IMR-90 (cell line): Measurements from ENCODE around the gene CPB2. TPM values are rescaled to one million over a fixed set of nuclear protein-coding genes. Genes with fewer than 3 reads are reported as not detected.

Source experiments
- ATAC-seq: fragments of 200-7000 bp; cut with Tn5 transposase; 2 replicates; pipeline ENCODE4 v1.9.1; 2020; ENCODE audit warnings: low read depth, mild to moderate bottlenecking, moderate library complexity
- Bru-seq: library from RNA; stranded (reverse); fragments of 400-500 nt; gene quantifications from one replicate; lab custom pipeline; 2021; lab: Mats Ljungman, UMichigan
- BruChase-seq, 2 experiments: library from RNA; stranded (reverse); fragments of 400-500 nt; gene quantifications; one replicate each; lab custom pipeline; 2021; lab: Mats Ljungman, UMichigan
- BruUV-seq: library from RNA; stranded (reverse); fragments of 400-500 nt; replicated peaks from 2 replicates; lab custom pipeline; 2021; lab: Mats Ljungman, UMichigan
- CTCF ChIA-PET: fragments of 300-600 bp; formaldehyde crosslinking; extraction: SDS; loops from one replicate; lab custom pipeline; 2021; ENCODE audit warnings: antibody characterized with exemption; lab: Yijun Ruan, JAX
- POLR2A ChIA-PET: fragments of 300-600 bp; sonication (Branson Sonifier 250); formaldehyde crosslinking; loops from one replicate; lab custom pipeline; 2022; ENCODE audit warnings: antibody characterized with exemption; ENCODE audit not compliant: unreplicated experiment; lab: Charles Lee
- DNase-seq: peaks from one replicate; pipeline ENCODE4 v3.0.0; 2013
- H2AFZ ChIP-seq: replicated peaks from 2 replicates; pipeline ENCODE3; 2013; ENCODE audit warnings: low read length, mild to moderate bottlenecking; ENCODE audit not compliant: poor library complexity
- H2AK5ac ChIP-seq: 2 replicates; pipeline ENCODE4 v1.6.1; 2013; ENCODE audit warnings: low read depth, low read length, inconsistent platforms
- H2AK9ac ChIP-seq: replicated peaks from 2 replicates; pipeline ENCODE3; 2013; ENCODE audit warnings: mild to moderate bottlenecking, low read depth, low read length, moderate library complexity; ENCODE audit not compliant: poor library complexity
- H2BK120ac ChIP-seq: 2 replicates; pipeline ENCODE4 v1.6.1; 2013; ENCODE audit warnings: low read depth, low read length, inconsistent platforms
- H2BK15ac ChIP-seq: 3 replicates; pipeline ENCODE4 v1.6.1; 2013; ENCODE audit warnings: low read depth, low read length, inconsistent platforms
- H2BK20ac ChIP-seq: 2 replicates; pipeline ENCODE4 v1.6.1; 2013; ENCODE audit warnings: low read depth, mild to moderate bottlenecking, inconsistent platforms, low read length, moderate library complexity
- H2BK5ac ChIP-seq: 2 replicates; pipeline ENCODE4 v1.6.1; 2013; ENCODE audit warnings: mild to moderate bottlenecking, low read depth, low read length, inconsistent platforms; ENCODE audit not compliant: poor library complexity, severe bottlenecking
- H3K14ac ChIP-seq: replicated peaks from 2 replicates; pipeline ENCODE4 v1.6.1; 2013; ENCODE audit warnings: low read depth, low read length, inconsistent platforms
- H3K18ac ChIP-seq: 2 replicates; pipeline ENCODE4 v1.6.1; 2013; ENCODE audit warnings: low read depth, low read length, control low read depth
- H3K23ac ChIP-seq: 2 replicates; pipeline ENCODE4 v1.6.1; 2013; ENCODE audit warnings: low read depth, low read length, inconsistent platforms
- H3K27ac ChIP-seq: 2 replicates; pipeline ENCODE4 v1.5.1; 2013; ENCODE audit warnings: mild to moderate bottlenecking, control low read depth, low read length; ENCODE audit not compliant: insufficient read depth
- H3K27me3 ChIP-seq: 2 replicates; pipeline ENCODE4 v1.6.1; 2013; ENCODE audit warnings: low read length; ENCODE audit not compliant: control insufficient read depth, insufficient read depth
- H3K36me3 ChIP-seq: 2 replicates; pipeline ENCODE4 v1.6.1; 2013; ENCODE audit warnings: low read length, mixed read lengths; ENCODE audit not compliant: control insufficient read depth, insufficient read depth
- H3K4ac ChIP-seq: 2 replicates; pipeline ENCODE4 v1.6.1; 2013; ENCODE audit warnings: low read depth, low read length, inconsistent platforms
- H3K4me1 ChIP-seq: 2 replicates; pipeline ENCODE4 v1.6.1; 2013; ENCODE audit warnings: low read length, mixed read lengths; ENCODE audit not compliant: control insufficient read depth, insufficient read depth
- H3K4me2 ChIP-seq: 2 replicates; pipeline ENCODE4 v1.6.1; 2013; ENCODE audit warnings: low read depth, mild to moderate bottlenecking, control low read depth, low read length, moderate library complexity
- H3K4me3 ChIP-seq: 2 replicates; pipeline ENCODE4 v1.5.1; 2013; ENCODE audit warnings: low read depth, mild to moderate bottlenecking, control low read depth, low read length, moderate library complexity; ENCODE audit not compliant: insufficient read depth
- H3K56ac ChIP-seq: 2 replicates; pipeline ENCODE4 v1.6.1; 2013; ENCODE audit warnings: low read length, inconsistent platforms; ENCODE audit not compliant: insufficient read depth; ENCODE audit errors: extremely low read depth
- H3K79me1 ChIP-seq, 2 experiments: 2 replicates each; pipeline ENCODE4 v1.6.1; 2013; ENCODE audit warnings: low read length in 2 of 2, inconsistent platforms in 1 of 2, low read depth in 1 of 2
- H3K9ac ChIP-seq: 2 replicates; pipeline ENCODE4 v1.6.1; 2013; ENCODE audit warnings: low read depth, low read length, control low read depth
- H3K9me1 ChIP-seq: 2 replicates; pipeline ENCODE4 v1.6.1; 2013; ENCODE audit warnings: low read length, inconsistent platforms; ENCODE audit not compliant: insufficient read depth
- H3K9me3 ChIP-seq: 2 replicates; pipeline ENCODE4 v1.6.1; 2013; ENCODE audit warnings: low read length; ENCODE audit not compliant: control insufficient read depth, insufficient read depth
- H4K20me1 ChIP-seq: 2 replicates; pipeline ENCODE4 v1.6.1; 2013; ENCODE audit warnings: low read length, inconsistent platforms; ENCODE audit not compliant: insufficient read depth
- H4K5ac ChIP-seq: 2 replicates; pipeline ENCODE4 v1.6.1; 2013; ENCODE audit warnings: mild to moderate bottlenecking, low read depth, low read length, control low read depth
- H4K8ac ChIP-seq, 2 experiments: 2 replicates each; pipeline ENCODE4 v1.6.1; 2013; ENCODE audit warnings: low read depth in 2 of 2, low read length in 2 of 2, control low read depth in 1 of 2, inconsistent platforms in 1 of 2
- H4K91ac ChIP-seq: 2 replicates; pipeline ENCODE4 v1.6.1; 2013; ENCODE audit warnings: low read depth, low read length, inconsistent platforms; ENCODE audit not compliant: insufficient read depth
- CEBPB ChIP-seq: IDR thresholded peaks from 2 replicates; pipeline ENCODE4 v1.6.1; 2012; ENCODE audit warnings: low read depth, low read length, improper control_type of control experiment
- RCOR1 ChIP-seq: IDR thresholded peaks from 2 replicates; pipeline ENCODE4 v1.6.1; 2012; ENCODE audit warnings: mild to moderate bottlenecking, low read length, improper control_type of control experiment; ENCODE audit not compliant: insufficient replicate concordance
- WGBS, 2 experiments: methylation state at CpG; one replicate each; pipeline versions ENCODE4 v1.1.5 to v1.1.7; 2013; ENCODE audit warnings: missing lambda C conversion rate in 2 of 2; ENCODE audit not compliant: insufficient read length in 1 of 2; ENCODE audit errors: extremely low coverage in 2 of 2; 5-methylcytosine and 5-hydroxymethylcytosine counted together
- dilution Hi-C: fragments of 300-500 bp; cut with HindIII; formaldehyde crosslinking; loops from one replicate; pipeline ENCODE4 v1.14.3; 2018; ENCODE audit warnings: low sequenced_read_pairs; ENCODE audit not compliant: unreplicated experiment
- in situ Hi-C: fragments of 300-500 bp; cut with MboI; formaldehyde crosslinking; loops from 3 replicates; pipeline ENCODE4 v1.14.3; 2019; ENCODE audit warnings: low sequenced_read_pairs, inconsistent platforms, mixed read lengths
- intact Hi-C: fragments of 100-400 bp; cut with micrococcal nuclease; formaldehyde crosslinking; loops from 2 replicates; pipeline ENCODE4 v1.10.0; 2022
- long read RNA-seq: library from polyadenylated mRNA; unstranded; transcript quantifications from one replicate; pipeline ENCODE4 v2.0.0, GENCODE V29; 2021; ENCODE audit not compliant: unreplicated experiment
- polyA plus RNA-seq, 3 experiments: library from polyadenylated mRNA; depleted of rRNA; stranded (reverse); fragments of >200 nt; gene quantifications; 2 replicates each; pipeline ENCODE4 v1.2.3, GENCODE V29; 2012; ENCODE audit warnings: low replicate concordance in 1 of 3
- total RNA-seq: library from RNA; depleted of rRNA; stranded (reverse); fragments of >200 nt; gene quantifications from 2 replicates; pipeline ENCODE4 v1.2.3, GENCODE V29; 2012; rRNA removed

CPB2 gene, protein sequence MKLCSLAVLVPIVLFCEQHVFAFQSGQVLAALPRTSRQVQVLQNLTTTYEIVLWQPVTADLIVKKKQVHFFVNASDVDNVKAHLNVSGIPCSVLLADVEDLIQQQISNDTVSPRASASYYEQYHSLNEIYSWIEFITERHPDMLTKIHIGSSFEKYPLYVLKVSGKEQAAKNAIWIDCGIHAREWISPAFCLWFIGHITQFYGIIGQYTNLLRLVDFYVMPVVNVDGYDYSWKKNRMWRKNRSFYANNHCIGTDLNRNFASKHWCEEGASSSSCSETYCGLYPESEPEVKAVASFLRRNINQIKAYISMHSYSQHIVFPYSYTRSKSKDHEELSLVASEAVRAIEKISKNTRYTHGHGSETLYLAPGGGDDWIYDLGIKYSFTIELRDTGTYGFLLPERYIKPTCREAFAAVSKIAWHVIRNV
- total RNA-seq (not detected in 2 replicates), polyA plus RNA-seq (2012; rRNA removed) (not detected in 2 replicates), Bru-seq, nascent RNA (not detected), BruChase-seq, experiment 1, labeled RNA remaining after a 6-hour chase (not detected), BruChase-seq, experiment 2, labeled RNA remaining after a 2-hour chase (not detected)
- polyA plus RNA-seq (2012; cell fraction: cytosol; rRNA removed), result not detected in 2 replicates
- not detected in 2 replicates for polyA plus RNA-seq (2012; cell fraction: nucleus; rRNA removed; ENCODE audit: low replicate concordance)
- long read RNA-seq, result 0 reads

DNA sequence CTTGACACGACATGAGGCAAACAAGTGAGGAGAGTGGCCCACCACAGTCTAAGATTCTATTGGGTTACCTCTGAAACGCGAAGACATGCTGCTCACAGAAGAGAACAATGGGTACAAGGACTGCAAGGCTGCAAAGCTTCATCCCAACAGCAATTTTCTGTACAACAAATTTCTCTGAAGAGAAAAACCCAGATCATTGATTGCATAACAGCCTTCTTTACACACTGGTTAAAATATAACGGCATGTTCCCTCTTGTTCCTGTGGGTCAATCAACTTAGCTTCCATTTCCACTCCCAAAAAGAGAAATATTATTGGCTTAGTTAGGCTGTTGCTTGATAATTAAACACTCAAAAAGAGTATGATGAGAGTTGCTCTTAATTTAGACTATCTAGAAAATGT lies at the start of gene CPB2:
CPB2 (minus strand) TSS at position 166 of the 400 bp plus-strand sequence; CDS start at position 142, 24 bp downstream.
- intact Hi-C loops, result no loop called here
- WGBS, 2 experiments, result no CpG with 5 or more reads among the region's 4 CpGs
- H3K4me1 ChIP-seq, result no peaks in the 10 kb centered on the region
- no peak within 1 kb of the TSS for H3K4me3 ChIP-seq
- H2BK15ac ChIP-seq, result no peak within 1 kb of the TSS
- dilution Hi-C loops, result no loop called here
- no peaks in the 10 kb centered on the region for H3K9me1 ChIP-seq
- no peaks in the 10 kb centered on the region for H3K9me3 ChIP-seq
- no peak within 1 kb of the TSS for H3K27ac ChIP-seq
- H4K5ac ChIP-seq, result no peak within 1 kb of the TSS
- no peak within 1 kb of the TSS for H3K56ac ChIP-seq
- no peaks in the 10 kb centered on the region for H3K36me3 ChIP-seq
- no peak within 1 kb of the TSS for H3K9ac ChIP-seq
- no peaks in the 10 kb centered on the region for H4K20me1 ChIP-seq
- no peak within 1 kb of the TSS for H3K18ac ChIP-seq
- no peak within 1 kb of the TSS for H4K8ac ChIP-seq
- H3K4ac ChIP-seq, result no peak within 1 kb of the TSS
- DNase-seq (no peak), ATAC-seq (no peak)
- H2AK5ac ChIP-seq, result no peak within 1 kb of the TSS
- H2AK9ac ChIP-seq, result no peak within 1 kb of the TSS
- H2AFZ ChIP-seq, result no peak within 1 kb of the TSS
- in situ Hi-C loops, result no loop called here
- TF ChIP-seq RCOR1 (no peak), CEBPB (no peak)
- H3K79me1 ChIP-seq, result no peaks in the 10 kb centered on the region
- H4K91ac ChIP-seq, result no peak within 1 kb of the TSS
- no peak within 1 kb of the TSS for H3K4me2 ChIP-seq
- BruUV-seq, result no TSS peak
- no peak within 1 kb of the TSS for H2BK5ac ChIP-seq
- ChIA-PET POLR2A (no interaction called here), CTCF (no interaction called here)
- H2BK20ac ChIP-seq, result no peak within 1 kb of the TSS
- no peak within 1 kb of the TSS for H3K14ac ChIP-seq
- H3K27me3 ChIP-seq, result no peaks in the 10 kb centered on the region; the same call in 1 of the 2 replicates
- H2BK120ac ChIP-seq, result no peak within 1 kb of the TSS
- H3K23ac ChIP-seq, result no peak within 1 kb of the TSS
